GOT3 (cell line): ENCODE results near the gene ELMOD2.

Experiments
- DNase-seq: peaks from one replicate; lab custom pipeline; 2025; ENCODE audit warnings: mixed read lengths; lab: John Stamatoyannopoulos, UW

ELMOD2 gene

DNA sequence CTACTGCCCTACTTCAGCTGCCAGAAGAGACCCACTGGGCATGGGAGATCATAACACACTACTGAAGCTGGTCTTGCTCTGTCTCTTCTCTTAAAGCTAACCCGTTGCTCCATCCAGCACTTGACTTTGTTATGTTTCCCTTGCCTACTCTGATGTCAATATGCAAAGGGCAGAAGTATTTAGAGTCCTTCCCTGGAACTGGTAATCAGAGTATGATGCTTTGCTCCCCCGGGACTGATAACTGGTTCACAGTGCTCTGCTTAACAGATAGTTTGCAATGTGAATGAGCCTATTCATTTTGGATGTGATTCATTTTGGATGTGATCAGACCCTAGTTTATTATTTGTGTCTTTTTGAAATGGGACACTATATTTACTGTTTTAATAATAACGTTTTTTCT, 57.1 kb downstream of the ELMOD2 start:
- DNase-seq: no peak

GRCh38 chr4:140584439-140584838, 60.5 kb downstream of the ELMOD2 start:
- no peak for DNase-seq

DNA sequence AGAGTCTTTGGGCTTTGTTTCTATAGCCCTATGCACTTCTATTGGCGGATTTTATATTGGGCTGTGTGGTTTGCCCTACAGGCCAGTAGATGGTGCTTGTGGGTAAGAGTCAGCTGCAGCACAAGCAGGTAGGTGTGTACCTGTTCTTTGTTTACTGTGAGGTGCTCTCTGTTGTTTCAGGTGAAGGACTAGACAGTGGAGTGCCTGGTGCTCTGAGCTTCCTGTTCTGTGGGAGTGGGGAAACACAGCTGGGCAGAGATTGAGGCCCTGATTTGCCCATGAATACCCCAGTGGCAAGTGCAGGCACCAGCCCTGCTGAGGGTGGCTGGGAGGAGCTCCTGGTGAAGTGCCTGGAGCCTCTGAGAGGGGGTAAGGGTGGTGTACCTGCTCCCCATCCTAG, 71.1 kb downstream of the ELMOD2 start:
- no peak for DNase-seq

GRCh38 chr4:140600408-140600807, 76.4 kb downstream of the ELMOD2 start:
- DNase-seq: no peak

- DNase-seq: no peak
Measured at GRCh38 chr4:140602714-140603113, 78.7 kb downstream of the ELMOD2 start.

- DNase-seq: no peak
Measured at GRCh38 chr4:140603286-140603685, 79.3 kb downstream of the ELMOD2 start.
